ENCODE data around the gene ABCB1. TPM values are rescaled to one million over a fixed set of nuclear protein-coding genes. Genes with fewer than 3 reads are reported as not detected.

Gene ABCB1
- total RNA-seq (2016; rRNA removed; fragmentation: Illumina TruSeq; extraction: Trizol) (25.9 and 42.8 TPM in 2 replicates), polyA plus RNA-seq (2011; rRNA removed) (52.6 and 79.9 TPM in 2 replicates), polyA minus RNA-seq (2011; rRNA and poly(A)+ RNA removed; ENCODE audit: low replicate concordance) (64.0 TPM in 1 of 2 replicates, not detected in the other), Bru-seq, nascent RNA (percentile 65 among the genes with signal in this experiment), BruChase-seq, experiment 1, labeled RNA remaining after a 6-hour chase (percentile 69 among the genes with signal in this experiment), BruChase-seq, experiment 2, labeled RNA remaining after a 2-hour chase (percentile 60 among the genes with signal in this experiment)
- total RNA-seq (2016; cell fraction: cytosol; rRNA removed; fragmentation: Illumina TruSeq; extraction: Trizol; ENCODE audit: low read depth) = 5.0 and 6.3 TPM in 2 replicates
- total RNA-seq (2016; cell fraction: insoluble cytoplasmic fraction; rRNA removed; fragmentation: Illumina TruSeq; extraction: Trizol) = 22.6 and 44.1 TPM in 2 replicates
- 7.6 and 7.9 TPM in 2 replicates for total RNA-seq (2016; cell fraction: membrane; rRNA removed; fragmentation: Illumina TruSeq; extraction: Trizol)
- 42.9 and 51.8 TPM in 2 replicates for total RNA-seq (2016; cell fraction: nucleus; rRNA removed; fragmentation: Illumina TruSeq; extraction: Trizol)
- 47.0 and 67.2 TPM in 2 replicates for polyA plus RNA-seq (2011; cell fraction: cytosol; rRNA removed)
- 47.8 and 75.8 TPM in 2 replicates for polyA plus RNA-seq (2011; cell fraction: nucleus; rRNA removed)
- 21.6 and 34.5 TPM in 2 replicates for polyA plus RNA-seq (2012)
- polyA plus RNA-seq (2016; cell fraction: cytosol; fragmentation: Illumina TruSeq; extraction: Trizol; ENCODE audit: low read depth) = 2.7 and 3.2 TPM in 2 replicates
- polyA plus RNA-seq (2016; cell fraction: insoluble cytoplasmic fraction; fragmentation: Illumina TruSeq; extraction: Trizol; ENCODE audit: low read depth) = 16.4 and 17.9 TPM in 2 replicates
- polyA plus RNA-seq (2016; cell fraction: membrane; fragmentation: Illumina TruSeq; extraction: Trizol; ENCODE audit: low read depth) = 4.7 and 5.0 TPM in 2 replicates
- 44.6 and 47.8 TPM in 2 replicates for polyA plus RNA-seq (2016; cell fraction: nucleus; fragmentation: Illumina TruSeq; extraction: Trizol; ENCODE audit: insufficient read depth, low read depth)
- polyA minus RNA-seq (2011; cell fraction: cytosol; rRNA and poly(A)+ RNA removed) = 34.7 and 55.1 TPM in 2 replicates
- polyA minus RNA-seq (2011; cell fraction: nucleus; rRNA and poly(A)+ RNA removed) = 53.6 and 84.8 TPM in 2 replicates
- long read RNA-seq, experiment 1, full-length matches to known transcripts = 4 of 12 reads
- long read RNA-seq, experiment 1, partial matches to known transcripts = 7 of 12 reads
- long read RNA-seq, experiment 1, other reads (novel, unspliced or antisense) = 1 of 12 reads
- long read RNA-seq, experiment 2, full-length matches to known transcripts = 27 of 98 reads
- long read RNA-seq, experiment 2, partial matches to known transcripts = 41 of 98 reads
- long read RNA-seq, experiment 2, other reads (novel, unspliced or antisense) = 30 of 98 reads

- CTCF ChIA-PET (ENCODE audit: low intra/inter-chr PET ratio, low total read pairs) = no interaction called here
- TF ChIP-seq ZNF746 (CRISPR knock-in tag; IDR thresholded peaks at IDR 0.05) (no peak), NFRKB (IDR thresholded peaks at IDR 0.05) (no peak), GTF2F1 (IDR thresholded peaks at IDR 0.05; ENCODE audit: low read length) (no peak), ZMYM2 (CRISPR knock-in tag; IDR thresholded peaks at IDR 0.05) (0 out of 2 replicates have a peak, but pooled peaks have one; percentile 18), TIGD3 (CRISPR knock-in tag; IDR thresholded peaks at IDR 0.05; ENCODE audit: borderline replicate concordance) (peak; percentile 75; the same call in 1 of the 2 replicates), BCL6 (CRISPR knock-in tag; IDR thresholded peaks at IDR 0.05) (peak; percentile 86), ZKSCAN5 (CRISPR knock-in tag; IDR thresholded peaks at IDR 0.05) (peak; percentile 91), ZNF431 (CRISPR knock-in tag; IDR thresholded peaks at IDR 0.05; ENCODE audit: borderline replicate concordance, low read depth) (no peak), PHB2 (IDR thresholded peaks at IDR 0.05; ENCODE audit: partially characterized antibody) (no peak), U2AF1 (optimal IDR thresholded peaks at IDR 0.05; ENCODE audit: low read depth, low read length) (no peak), SOX5 (CRISPR knock-in tag; IDR thresholded peaks at IDR 0.05; ENCODE audit: borderline replicate concordance) (no peak; the same call in 1 of the 2 replicates), ZSCAN29 (CRISPR knock-in tag; conservative IDR thresholded peaks at IDR 0.05) (peak; percentile 77; the same call in 1 of the 2 replicates), ATF6 (CRISPR knock-in tag; conservative IDR thresholded peaks at IDR 0.05) (no peak), MXI1 (IDR thresholded peaks at IDR 0.05; ENCODE audit: borderline replicate concordance, low read depth, low read length) (peak; percentile 38; the same call in 1 of the 3 replicates), ARNTL (CRISPR knock-in tag; IDR thresholded peaks at IDR 0.05) (no peak; the same call in 1 of the 2 replicates)
These were observed at the start of gene ABCB1 for GRCh38 chr7:87600130-87601124. ABCB1 (minus strand) TSS chr7:87600884; CDS start chr7:87600184, 700 bp downstream.

More at GRCh38 chr7:87600130-87601124, at the start of gene ABCB1:
- BruUV-seq (replicated peaks) = no TSS peak
- peak; percentile 28 for FAIRE-seq
- POLR2A ChIA-PET = interaction anchor here (0.7 to 2.8 kb wide), 7 partner anchors 11 to 136 kb away, joined by 3 to 11 read pairs (median 6); partner anchors contain the start of gene RUNDC3B
- Histone ChIP-seq H2AFZ (ENCODE audit: low read length) (peak within 1 kb of the TSS; percentile 2), H3K4me2 (ENCODE audit: low read depth, low read length) (peak within 1 kb of the TSS; percentile 91), H3K27ac (ENCODE audit: extremely low read length, insufficient read depth, low read length) (peak within 1 kb of the TSS; percentile 57), H3K4me3 (replicated peaks in 1 of 3; ENCODE audit: insufficient read depth in 1 of 3, low read depth in 2 of 3, low read length in 3 of 3) (peak within 1 kb of the TSS; percentile 68 to 79 (median 79)), H3K79me2 (ENCODE audit: insufficient read depth, low read length) (peaks cover 22% of the 10 kb centered on the region), H3K9ac (ENCODE audit: insufficient read depth, low read depth, low read length) (peak within 1 kb of the TSS; percentile 68), H4K20me1 (ENCODE audit: insufficient read depth, low read length) (no peaks in the 10 kb centered on the region), H3K4me1 (ENCODE audit: insufficient read depth, low read length) (peaks cover 59% of the 10 kb centered on the region), H3K27me3 (ENCODE audit: control insufficient read depth in 1 of 2, insufficient read depth in 2 of 2, low read length in 2 of 2) (no peaks in the 10 kb centered on the region), H3K36me3 (replicated peaks in 1 of 2; ENCODE audit: control insufficient read depth in 1 of 2, insufficient read depth in 2 of 2, low read length in 2 of 2) (0 out of 5 replicates have a peak, but pooled peaks cover 0 to 2% of the 10 kb centered on the region in 2 experiments), H3K9me3 (ENCODE audit: low read length) (no peaks in the 10 kb centered on the region)
- DNase-seq (ENCODE audit: low spot score) = peak; percentile 63
- WGBS (ENCODE audit: low lambda C conversion rate) = 1% methylated on average over 12 of the region's 61 CpGs
- intact Hi-C loops (cut with micrococcal nuclease; ENCODE audit: unreplicated experiment) = loop anchor here (2.0 to 10.0 kb wide), 2 partner anchors 32 to 286 kb away; no protein-coding TSS in a partner anchor
- peak; percentile 98 for ATAC-seq
- in situ Hi-C loops (cut with HindIII; ENCODE audit: extremely low pct_ligation_motif_present, low pct_unique_long_range_greater_than_20kb) = no loop called here
